Activated naive CD8-positive, alpha-beta T cell (primary cell): ENCODE measurements around the gene PAN2.
A peak's percentile ranks its signal among the peaks of the same experiment; 100 is the strongest.
"Not testable (repeated sequence)": the region's sequence is repeated elsewhere in the genome, so short reads cannot be mapped to it uniquely, and the experiment has no call there.

ENCODE experiments used
- H3K27ac Mint-ChIP-seq: one replicate; pipeline ENCODE4 v1.8.0; 2021; ENCODE audit warnings: mixed read lengths
- H3K27me3 Mint-ChIP-seq: one replicate; pipeline ENCODE4 v1.8.0; 2021; ENCODE audit warnings: mixed read lengths
- H3K36me3 Mint-ChIP-seq: one replicate; pipeline ENCODE4 v1.8.0; 2021; ENCODE audit warnings: mixed read lengths
- H3K4me1 Mint-ChIP-seq: one replicate; pipeline ENCODE4 v1.8.0; 2021; ENCODE audit warnings: low read depth, mixed read lengths
- H3K4me3 Mint-ChIP-seq: one replicate; pipeline ENCODE4 v1.8.0; 2021; ENCODE audit warnings: mild to moderate bottlenecking, mixed read lengths
- H3K9me3 Mint-ChIP-seq: one replicate; pipeline ENCODE4 v1.8.0; 2021; ENCODE audit warnings: low read depth, mixed read lengths

PAN2 gene

GRCh38 chr12:56351325-56351724, 17.5 kb upstream of the PAN2 start:
- peaks cover 3% of the 10 kb centered on the region for H3K4me1 Mint-ChIP-seq
- no peak overlapping the region for H3K27ac Mint-ChIP-seq
- no peak overlapping the region for H3K4me3 Mint-ChIP-seq
- H3K36me3 Mint-ChIP-seq = peaks cover 7% of the 10 kb centered on the region
- H3K27me3 Mint-ChIP-seq = no peaks in the 10 kb centered on the region
- no peaks in the 10 kb centered on the region for H3K9me3 Mint-ChIP-seq

- Mint-ChIP-seq H3K27ac (peak overlapping the region; percentile 68), H3K27me3 (no peaks in the 10 kb centered on the region), H3K36me3 (peaks cover 8% of the 10 kb centered on the region), H3K4me1 (peaks cover under 1% of the 10 kb centered on the region), H3K4me3 (no peak overlapping the region), H3K9me3 (no peaks in the 10 kb centered on the region)
Measured at GRCh38 chr12:56350662-56351061, 16.9 kb upstream of the PAN2 start.

GRCh38 chr12:56348776-56349175, 15.0 kb upstream of the PAN2 start:
- no peaks in the 10 kb centered on the region for H3K27me3 Mint-ChIP-seq
- H3K4me3 Mint-ChIP-seq = no peak overlapping the region
- H3K36me3 Mint-ChIP-seq = peaks cover 8% of the 10 kb centered on the region
- H3K4me1 Mint-ChIP-seq = no peaks in the 10 kb centered on the region
- no peaks in the 10 kb centered on the region for H3K9me3 Mint-ChIP-seq
- no peak overlapping the region for H3K27ac Mint-ChIP-seq

GRCh38 chr12:56347255-56347654, 13.5 kb upstream of the PAN2 start:
- not testable (repeated sequence) for H3K9me3 Mint-ChIP-seq, H3K4me3 Mint-ChIP-seq, H3K4me1 Mint-ChIP-seq, H3K27me3 Mint-ChIP-seq, H3K36me3 Mint-ChIP-seq, H3K27ac Mint-ChIP-seq

GRCh38 chr12:56346675-56347074, 12.9 kb upstream of the PAN2 start:
- no peaks in the 10 kb centered on the region for H3K9me3 Mint-ChIP-seq
- no peak overlapping the region for H3K4me3 Mint-ChIP-seq
- peaks cover under 1% of the 10 kb centered on the region for H3K4me1 Mint-ChIP-seq
- H3K27ac Mint-ChIP-seq = no peak overlapping the region
- no peaks in the 10 kb centered on the region for H3K27me3 Mint-ChIP-seq
- H3K36me3 Mint-ChIP-seq = peaks cover 8% of the 10 kb centered on the region

GRCh38 chr12:56342290-56342689, 8.5 kb upstream of the PAN2 start:
- H3K4me1 Mint-ChIP-seq = peaks cover 38% of the 10 kb centered on the region
- H3K27me3 Mint-ChIP-seq, H3K9me3 Mint-ChIP-seq, H3K4me3 Mint-ChIP-seq: not testable (repeated sequence)
- H3K36me3 Mint-ChIP-seq = peaks cover 16% of the 10 kb centered on the region
- H3K27ac Mint-ChIP-seq = peak overlapping the region; percentile 24

GRCh38 chr12:56341616-56342015, 7.8 kb upstream of the PAN2 start:
- Mint-ChIP-seq H3K27me3 (no peaks in the 10 kb centered on the region), H3K9me3 (no peaks in the 10 kb centered on the region), H3K4me1 (peaks cover 43% of the 10 kb centered on the region), H3K27ac (peak overlapping the region; percentile 76), H3K36me3 (peaks cover 16% of the 10 kb centered on the region), H3K4me3 (no peak overlapping the region)

GRCh38 chr12:56339158-56339422, 5.3 kb upstream of the PAN2 start:
- Mint-ChIP-seq H3K4me3 (peak overlapping the region; percentile 98), H3K27me3 (no peaks in the 10 kb centered on the region), H3K36me3 (peaks cover 11% of the 10 kb centered on the region), H3K9me3 (no peaks in the 10 kb centered on the region), H3K4me1 (peaks cover 51% of the 10 kb centered on the region), H3K27ac (peak overlapping the region; percentile 100)

GRCh38 chr12:56338308-56339157, 4.7 kb upstream of the PAN2 start, which contains the start of gene IL23A:
TSS of gene IL23A (plus strand) at chr12:56338884. CDS start at chr12:56339045, 161 bp downstream.
- Mint-ChIP-seq H3K27ac (peak within 1 kb of the TSS; percentile 100), H3K4me3 (peak within 1 kb of the TSS; percentile 98), H3K4me1 (peaks cover 51% of the 10 kb centered on the region), H3K27me3 (no peaks in the 10 kb centered on the region), H3K36me3 (peaks cover 11% of the 10 kb centered on the region), H3K9me3 (no peaks in the 10 kb centered on the region)

GRCh38 chr12:56337753-56338251, 4.0 kb upstream of the PAN2 start:
- H3K27me3 Mint-ChIP-seq = no peaks in the 10 kb centered on the region
- peak overlapping the region; percentile 100 for H3K27ac Mint-ChIP-seq
- peaks cover 58% of the 10 kb centered on the region for H3K4me1 Mint-ChIP-seq
- H3K4me3 Mint-ChIP-seq = peak overlapping the region; percentile 65
- H3K9me3 Mint-ChIP-seq = no peaks in the 10 kb centered on the region
- peaks cover 11% of the 10 kb centered on the region for H3K36me3 Mint-ChIP-seq

- Mint-ChIP-seq H3K9me3 (no peaks in the 10 kb centered on the region), H3K36me3 (peaks cover 11% of the 10 kb centered on the region), H3K4me3 (peak overlapping the region; percentile 46), H3K27me3 (no peaks in the 10 kb centered on the region), H3K4me1 (peaks cover 63% of the 10 kb centered on the region), H3K27ac (peak overlapping the region; percentile 81)
Measured at GRCh38 chr12:56336361-56337167, 2.8 kb upstream of the PAN2 start.

GRCh38 chr12:56335527-56335926, 1.7 kb upstream of the PAN2 start:
- not testable (repeated sequence) for H3K4me3 Mint-ChIP-seq, H3K9me3 Mint-ChIP-seq, H3K27ac Mint-ChIP-seq, H3K27me3 Mint-ChIP-seq
- peaks cover 59% of the 10 kb centered on the region for H3K4me1 Mint-ChIP-seq
- H3K36me3 Mint-ChIP-seq = peaks cover 11% of the 10 kb centered on the region

GRCh38 chr12:56334490-56334793, 642 bp upstream of the PAN2 start:
- peaks cover 7% of the 10 kb centered on the region for H3K36me3 Mint-ChIP-seq
- peaks cover 50% of the 10 kb centered on the region for H3K4me1 Mint-ChIP-seq
- H3K4me3 Mint-ChIP-seq = peak overlapping the region; percentile 93
- peak overlapping the region; percentile 99 for H3K27ac Mint-ChIP-seq
- no peaks in the 10 kb centered on the region for H3K27me3 Mint-ChIP-seq
- no peaks in the 10 kb centered on the region for H3K9me3 Mint-ChIP-seq

- Mint-ChIP-seq H3K27ac (peak overlapping the region; percentile 99), H3K36me3 (peaks cover 2% of the 10 kb centered on the region)
Measured at GRCh38 chr12:56333197-56333678, 562 bp downstream of the PAN2 start.

GRCh38 chr12:56332512-56333196, 1.1 kb downstream of the PAN2 start:
- Mint-ChIP-seq H3K36me3 (peaks cover 5% of the 10 kb centered on the region), H3K4me1 (peaks cover 35% of the 10 kb centered on the region), H3K27ac (peak overlapping the region; percentile 99), H3K4me3 (peak overlapping the region; percentile 93), H3K9me3 (no peaks in the 10 kb centered on the region), H3K27me3 (no peaks in the 10 kb centered on the region)

More at GRCh38 chr12:56333197-56333678, 562 bp downstream of the PAN2 start:
- Mint-ChIP-seq H3K27me3 (no peaks in the 10 kb centered on the region), H3K4me1 (peaks cover 41% of the 10 kb centered on the region), H3K4me3 (peak overlapping the region; percentile 93), H3K9me3 (no peaks in the 10 kb centered on the region)
